Uterus (tissue), 2 donors: ENCODE data around the gene BTBD9.

Experiments
- CTCF ChIP-seq, 4 experiments: fragments of 200-600 bp in 2 of 4; fragments of 450-650 bp in 2 of 4; sonication (generic) in 2 of 4; IDR thresholded peaks; one replicate each; pipeline ENCODE4 v1.5.1; 2016 to 2019; ENCODE audit warnings: antibody characterized with exemption in 4 of 4, mild to moderate bottlenecking in 2 of 4, moderate library complexity in 1 of 4
- POLR2A ChIP-seq, 2 donors: fragments of 450-650 bp; IDR thresholded peaks; one replicate each; pipeline ENCODE4 v1.6.1; 2016; ENCODE audit warnings: antibody characterized with exemption in 2 of 2, mild to moderate bottlenecking in 1 of 2, moderate library complexity in 1 of 2

- TF ChIP-seq CTCF (IDR thresholded peaks at IDR 0.05) (no peak), POLR2A (IDR thresholded peaks at IDR 0.05) (no peak)
Measured at GRCh38 chr6:38174806-38175495, 464.8 kb downstream of the BTBD9 start.
